CD14-positive monocyte (primary cell): Measurements from ENCODE around the gene CCDC106. TPM values are rescaled to one million over a fixed set of nuclear protein-coding genes. Genes with fewer than 3 reads are reported as not detected.

Source experiments
- DNase-seq, 3 donors: peaks; one replicate each; pipeline ENCODE4 v3.0.0-alpha.2; 2011 to 2022
- H2AFZ ChIP-seq: 2 replicates; pipeline ENCODE4 v1.6.0; 2012; ENCODE audit warnings: mild to moderate bottlenecking, low read depth, low read length, inconsistent platforms; ENCODE audit not compliant: insufficient read depth, poor library complexity, severe bottlenecking
- H3K27ac ChIP-seq, 2 donors: 1 replicate in 1 of 2; 2 replicates in 1 of 2; pipeline ENCODE4 v1.5.1; 2012 to 2013; ENCODE audit warnings: low read length in 2 of 2, control low read depth in 1 of 2, inconsistent platforms in 1 of 2, low read depth in 1 of 2, mild to moderate bottlenecking in 1 of 2
- H3K27me3 ChIP-seq, 2 donors: one replicate each; pipeline versions ENCODE4 v1.6.0 to v1.6.1; 2011 to 2013; ENCODE audit warnings: low read length in 2 of 2; ENCODE audit not compliant: control insufficient read depth in 2 of 2, insufficient read depth in 2 of 2
- H3K36me3 ChIP-seq, 2 donors: replicated peaks in 1 of 2; 1 replicate in 1 of 2; 2 replicates in 1 of 2; pipeline versions ENCODE4 v1.5.1 to v1.6.1; 2012 to 2013; ENCODE audit warnings: low read length in 2 of 2, control low read depth in 1 of 2, inconsistent platforms in 1 of 2, mild to moderate bottlenecking in 1 of 2; ENCODE audit not compliant: insufficient read depth in 2 of 2, control insufficient read depth in 1 of 2
- H3K4me1 ChIP-seq, 2 donors: 1 replicate in 1 of 2; 2 replicates in 1 of 2; pipeline versions ENCODE4 v1.5.1 to v1.6.1; 2012 to 2013; ENCODE audit warnings: low read length in 2 of 2, control low read depth in 1 of 2, inconsistent platforms in 1 of 2, mild to moderate bottlenecking in 1 of 2, moderate library complexity in 1 of 2; ENCODE audit not compliant: insufficient read depth in 2 of 2, control insufficient read depth in 1 of 2
- H3K4me2 ChIP-seq: replicated peaks from 2 replicates; pipeline ENCODE3; 2012; ENCODE audit warnings: low read length, moderate library complexity, mild to moderate bottlenecking; ENCODE audit not compliant: poor library complexity, severe bottlenecking; ENCODE audit errors: extremely low read depth
- H3K4me3 ChIP-seq, 3 experiments: fragments of 200-600 bp in 1 of 3; sonication (generic) in 1 of 3; replicated peaks in 1 of 3; 1 replicate in 2 of 3; 2 replicates in 1 of 3; pipeline ENCODE4 v1.5.1; 2011 to 2013; ENCODE audit warnings: low read length in 3 of 3, mild to moderate bottlenecking in 3 of 3, control low read depth in 2 of 3, low read depth in 2 of 3, inconsistent platforms in 1 of 3, moderate library complexity in 1 of 3
- H3K79me2 ChIP-seq: 2 replicates; pipeline ENCODE4 v1.6.0; 2012; ENCODE audit warnings: mild to moderate bottlenecking, control low read depth, inconsistent platforms, low read length, moderate library complexity; ENCODE audit not compliant: insufficient read depth
- H3K9ac ChIP-seq: 2 replicates; pipeline ENCODE4 v1.6.0; 2017; ENCODE audit warnings: low read length, mild to moderate bottlenecking; ENCODE audit not compliant: insufficient read depth, poor library complexity, severe bottlenecking
- H3K9me3 ChIP-seq, 2 donors: replicated peaks in 1 of 2; 1 replicate in 1 of 2; 2 replicates in 1 of 2; pipeline versions ENCODE4 v1.5.1 to v1.6.1; 2012 to 2013; ENCODE audit warnings: low read length in 2 of 2, control low read depth in 1 of 2; ENCODE audit not compliant: control insufficient read depth in 1 of 2, insufficient read depth in 1 of 2
- H4K20me1 ChIP-seq: 2 replicates; pipeline ENCODE4 v1.6.0; 2012; ENCODE audit warnings: mild to moderate bottlenecking, low read length, control low read depth, moderate library complexity; ENCODE audit not compliant: insufficient read depth
- H3K27ac Mint-ChIP-seq, 7 donors: one replicate each; pipeline ENCODE4 v1.8.0; 2020; ENCODE audit warnings: mild to moderate bottlenecking in 7 of 7, mixed read lengths in 7 of 7, moderate library complexity in 6 of 7, inconsistent platforms in 2 of 7
- H3K27me3 Mint-ChIP-seq, 3 donors: one replicate each; pipeline ENCODE4 v1.8.0; 2021 to 2022; ENCODE audit warnings: low read depth in 3 of 3, mild to moderate bottlenecking in 3 of 3, mixed read lengths in 3 of 3, moderate library complexity in 3 of 3, inconsistent platforms in 1 of 3
- H3K36me3 Mint-ChIP-seq, 2 donors: one replicate each; pipeline ENCODE4 v1.8.0; 2020; ENCODE audit warnings: mixed read lengths in 2 of 2, inconsistent platforms in 1 of 2, mild to moderate bottlenecking in 1 of 2
- H3K4me1 Mint-ChIP-seq: one replicate; pipeline ENCODE4 v1.8.0; 2020; ENCODE audit warnings: mild to moderate bottlenecking, mixed read lengths
- H3K4me3 Mint-ChIP-seq, 2 donors: one replicate each; pipeline ENCODE4 v1.8.0; 2020; ENCODE audit warnings: mild to moderate bottlenecking in 2 of 2, mixed read lengths in 2 of 2, moderate library complexity in 1 of 2
- H3K9me3 Mint-ChIP-seq, 7 donors: one replicate each; pipeline ENCODE4 v1.8.0; 2020 to 2022; ENCODE audit warnings: mixed read lengths in 7 of 7, mild to moderate bottlenecking in 6 of 7, moderate library complexity in 6 of 7, inconsistent platforms in 2 of 7
- CTCF ChIP-seq: fragments of 200-600 bp; IDR thresholded peaks from one replicate; pipeline ENCODE4 v1.8.0; 2022; ENCODE audit warnings: antibody characterized with exemption, mild to moderate bottlenecking
- WGBS: methylation state at CpG from one replicate; pipeline ENCODE4 v1.1.5; 2013; ENCODE audit warnings: missing lambda C conversion rate; ENCODE audit not compliant: insufficient coverage; 5-methylcytosine and 5-hydroxymethylcytosine counted together
- intact Hi-C, 2 donors: fragments of 100-400 bp; cut with micrococcal nuclease; formaldehyde crosslinking; loops; one replicate each; pipeline versions ENCODE4 v1.15.0 to v1.15.1; 2023
- polyA plus RNA-seq, 3 donors: library from polyadenylated mRNA; depleted of rRNA in 1 of 3; unstranded in 2 of 3; stranded (reverse) in 1 of 3; fragments of 300-500 nt in 2 of 3; fragments of >200 nt in 1 of 3; fragmentation: Illumina TruSeq in 2 of 3; gene quantifications; 1 replicate in 2 of 3; 2 replicates in 1 of 3; pipeline ENCODE4 v1.2.3, GENCODE V29; 2012 to 2021

CCDC106 gene
- polyA plus RNA-seq, 3 donors: 0.74 to 2.4 (median 1.2) TPM

GRCh38 chr19:55677572-55678028, 29.6 kb downstream of the CCDC106 start:
- Histone ChIP-seq H3K4me3 (peak overlapping the region; percentile 1 to 81 (median 5)), H3K27ac (peak overlapping the region; percentile 86 to 92), H3K4me2 (peak overlapping the region; percentile 92), H2AFZ (peak overlapping the region; percentile 5), H3K9me3 (no peaks in the 10 kb centered on the region), H3K27me3 (no peaks in the 10 kb centered on the region), H4K20me1 (peaks cover 80% of the 10 kb centered on the region), H3K9ac (peak overlapping the region; percentile 62), H3K79me2 (peaks cover 86% of the 10 kb centered on the region), H3K4me1 (peaks cover 55 to 60% of the 10 kb centered on the region in 2 donors), H3K36me3 (peaks cover 46 to 53% of the 10 kb centered on the region in 2 donors)
- no peak for TF ChIP-seq CTCF
- Mint-ChIP-seq H3K27ac (peak overlapping the region; percentile 86 to 98 (median 94)), H3K36me3 (peaks cover 57 to 68% of the 10 kb centered on the region in 2 donors), H3K27me3 (no peaks in the 10 kb centered on the region), H3K4me3 (peak overlapping the region; percentile 76 to 99), H3K9me3 (no peaks in the 10 kb centered on the region), H3K4me1 (peaks cover 58% of the 10 kb centered on the region)
- intact Hi-C loops: loop anchor here in 1 of 2 donors (2.0 kb wide), 1 partner anchor 23 kb away; the partner anchor contains the start of gene U2AF2
- no peak for DNase-seq
- 47% methylated on average over 6 of the region's 6 CpGs for WGBS

- no peaks in the 10 kb centered on the region for H3K9me3 ChIP-seq
- peak; percentile 9 for TF ChIP-seq CTCF
- H3K36me3 Mint-ChIP-seq: peaks cover 55 to 68% of the 10 kb centered on the region in 2 donors
- peak overlapping the region; percentile 86 to 92 for H3K27ac ChIP-seq
- H3K27me3 ChIP-seq: no peaks in the 10 kb centered on the region
- H3K9ac ChIP-seq: peak overlapping the region; percentile 62
- peaks cover 55 to 60% of the 10 kb centered on the region in 2 donors for H3K4me1 ChIP-seq
- intact Hi-C loops: no loop called here
- DNase-seq: peak; percentile 81 to 86 (median 84)
- H2AFZ ChIP-seq: peak overlapping the region; percentile 5
- H3K27ac Mint-ChIP-seq: peak overlapping the region; percentile 86 to 98 (median 94)
- peaks cover 76% of the 10 kb centered on the region for H4K20me1 ChIP-seq
- peaks cover 46 to 49% of the 10 kb centered on the region in 2 donors for H3K36me3 ChIP-seq
- peaks cover 58% of the 10 kb centered on the region for H3K4me1 Mint-ChIP-seq
- 42% methylated on average over 21 of the region's 21 CpGs for WGBS
- H3K9me3 Mint-ChIP-seq: no peaks in the 10 kb centered on the region
- H3K79me2 ChIP-seq: peaks cover 83% of the 10 kb centered on the region
- peak overlapping the region; percentile 76 to 99 for H3K4me3 Mint-ChIP-seq
- H3K4me2 ChIP-seq: peak overlapping the region; percentile 92
- no peaks in the 10 kb centered on the region for H3K27me3 Mint-ChIP-seq
- peak overlapping the region; percentile 1 to 81 (median 5) for H3K4me3 ChIP-seq
These were observed 30.2 kb downstream of the CCDC106 start for GRCh38 chr19:55678121-55678671.
